T-helper 1 cell treated with Interleukin-12 subunit alpha and Interleukin-12 subunit beta and Interleukin-4 antibody, amounts not matched to agents 30 ng/mL and 1 ng/mL, for 36 hours (primary cell): ENCODE measurements around the gene TSPAN5. TPM values are rescaled to one million over a fixed set of nuclear protein-coding genes. Genes with fewer than 3 reads are reported as not detected.

Experiments used
- intact Hi-C: fragments of 100-400 bp; cut with micrococcal nuclease; formaldehyde crosslinking; loops from one replicate; pipeline ENCODE4 v1.15.1; 2024
- total RNA-seq: library from RNA; stranded (reverse); gene quantifications from 2 replicates; pipeline ENCODE4 v1.2.3, GENCODE V29; 2022

Gene TSPAN5
- total RNA-seq, 1 donor from 2014 or later: 36.3 TPM

DNA sequence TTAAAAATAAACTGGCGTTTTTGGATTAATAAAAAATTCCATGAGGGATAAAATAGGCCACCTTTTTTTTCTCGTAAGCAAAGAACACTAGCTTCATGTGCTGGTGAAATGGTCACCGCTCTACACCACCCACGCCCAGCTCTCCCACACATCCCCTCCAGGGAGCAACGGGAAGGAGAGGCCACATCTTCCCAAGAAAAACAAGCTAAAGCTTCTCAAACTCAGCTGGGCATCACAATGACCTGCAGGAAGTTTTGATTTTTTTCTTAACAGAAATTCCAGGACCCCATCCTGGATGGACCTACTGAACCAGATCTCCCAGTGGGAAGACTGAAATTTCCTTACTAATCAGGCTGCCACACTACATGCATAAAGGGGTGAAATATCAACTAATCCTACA lies 9.8 kb downstream of the TSPAN5 start:
- intact Hi-C loops: no loop called here

- intact Hi-C loops: no loop called here
Measured at GRCh38 chr4:98646422-98646821, 12.0 kb downstream of the TSPAN5 start.

- intact Hi-C loops: no loop called here
Measured at GRCh38 chr4:98645527-98645926, 12.9 kb downstream of the TSPAN5 start.

DNA sequence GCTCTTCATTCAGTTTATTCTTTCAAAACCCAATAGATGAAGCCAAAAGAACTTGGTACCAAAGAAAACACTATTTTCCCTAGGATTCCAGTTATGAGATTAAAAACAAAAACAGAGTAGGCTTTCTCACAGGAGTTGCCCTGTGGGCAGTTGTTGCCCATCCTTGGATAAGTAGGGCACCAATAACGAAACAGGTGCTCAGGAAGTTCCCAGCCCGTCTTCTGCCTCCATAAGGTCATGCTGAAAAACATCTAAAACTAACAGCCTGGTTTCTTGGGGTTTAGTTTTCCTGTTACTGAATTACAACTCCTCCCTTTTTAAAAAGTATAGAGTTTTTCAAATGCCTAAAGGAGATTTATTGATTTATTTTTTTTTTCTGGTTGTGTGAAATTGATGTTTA lies 14.7 kb downstream of the TSPAN5 start:
- intact Hi-C loops: loop anchor here (5.0 kb wide), 3 partner anchors 176 to 444 kb away; partner anchors contain the start of genes ADH5 and RAP1GDS1

- intact Hi-C loops: loop anchor here (5.0 kb wide), 3 partner anchors 176 to 444 kb away; partner anchors contain the start of genes ADH5 and RAP1GDS1
Measured at GRCh38 chr4:98642991-98643426, 15.4 kb downstream of the TSPAN5 start.

DNA sequence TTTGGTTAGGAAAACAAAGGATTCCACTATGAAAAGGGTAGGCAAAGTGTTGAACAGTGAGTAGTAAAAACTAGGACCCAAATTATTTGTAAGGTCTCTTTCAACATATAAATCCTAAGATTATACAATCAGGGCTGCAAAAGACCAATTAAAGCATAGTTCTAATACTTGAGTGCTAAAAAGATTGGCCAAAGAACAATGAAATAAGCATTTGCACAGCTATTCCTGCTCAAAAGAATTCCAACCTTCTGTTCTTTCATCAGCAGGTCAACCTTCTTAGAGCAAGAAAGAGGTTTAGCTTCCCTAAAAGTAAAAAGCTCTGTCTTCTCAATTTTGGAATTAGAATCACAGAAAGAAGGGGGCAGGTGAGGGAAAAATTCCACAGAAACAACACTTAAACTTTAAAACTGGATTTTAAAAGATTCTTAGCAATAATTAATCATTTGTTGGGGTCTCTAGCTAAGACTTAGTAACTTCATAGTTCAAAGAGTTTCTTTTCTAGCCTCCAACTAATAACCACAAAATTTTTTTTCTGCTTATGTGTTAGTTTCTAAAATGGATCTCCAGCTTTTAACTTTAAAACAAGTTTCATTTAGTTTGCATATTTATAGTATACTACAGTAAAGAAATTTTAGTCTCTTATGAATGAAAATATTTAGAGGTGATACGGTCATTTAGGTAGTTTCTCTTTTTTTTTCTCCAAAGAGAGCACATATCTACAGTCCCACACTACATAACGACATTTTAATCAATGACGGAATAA lies 16.3 kb downstream of the TSPAN5 start:
- intact Hi-C loops: loop anchor here (5.0 kb wide), 3 partner anchors 175 to 445 kb away; partner anchors contain the start of genes ADH5 and RAP1GDS1

GRCh38 chr4:98641376-98641775 lies 17.0 kb downstream of the TSPAN5 start:
- intact Hi-C loops: loop anchor here (5.0 kb wide), 3 partner anchors 174 to 446 kb away; partner anchors contain the start of genes ADH5 and RAP1GDS1

- intact Hi-C loops: loop anchor here (1.0 to 2.0 kb wide), 7 partner anchors 18 to 496 kb away; partner anchors contain the start of genes EIF4E, METAP1 and STPG2
Measured at GRCh38 chr4:98639523-98639922, 18.9 kb downstream of the TSPAN5 start.

- intact Hi-C loops: loop anchor here (1.0 to 2.0 kb wide), 7 partner anchors 18 to 496 kb away; partner anchors contain the start of genes EIF4E, METAP1 and STPG2
Measured at GRCh38 chr4:98639108-98639507, 19.3 kb downstream of the TSPAN5 start.

DNA sequence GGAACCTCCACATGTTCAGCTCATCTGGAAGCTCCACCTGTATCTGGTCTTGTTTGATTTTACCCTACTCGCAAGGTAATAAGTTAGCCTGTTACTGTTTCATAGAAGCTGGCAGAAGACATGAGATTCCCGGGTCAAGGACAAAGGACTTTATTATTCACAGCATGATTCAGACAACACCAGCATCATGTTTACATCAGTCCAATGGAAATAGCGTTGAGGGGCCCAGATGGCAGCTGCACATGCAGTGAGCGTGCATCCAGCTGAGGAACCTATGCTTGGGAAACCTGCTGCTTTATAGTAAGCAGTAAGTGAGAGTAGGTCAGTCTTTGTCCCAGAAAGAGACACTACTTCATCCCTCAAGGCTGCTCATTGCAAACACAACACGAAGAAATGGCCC lies 19.8 kb downstream of the TSPAN5 start:
- intact Hi-C loops: loop anchor here (1.0 to 2.0 kb wide), 7 partner anchors 19 to 495 kb away; partner anchors contain the start of genes EIF4E, METAP1 and STPG2

DNA sequence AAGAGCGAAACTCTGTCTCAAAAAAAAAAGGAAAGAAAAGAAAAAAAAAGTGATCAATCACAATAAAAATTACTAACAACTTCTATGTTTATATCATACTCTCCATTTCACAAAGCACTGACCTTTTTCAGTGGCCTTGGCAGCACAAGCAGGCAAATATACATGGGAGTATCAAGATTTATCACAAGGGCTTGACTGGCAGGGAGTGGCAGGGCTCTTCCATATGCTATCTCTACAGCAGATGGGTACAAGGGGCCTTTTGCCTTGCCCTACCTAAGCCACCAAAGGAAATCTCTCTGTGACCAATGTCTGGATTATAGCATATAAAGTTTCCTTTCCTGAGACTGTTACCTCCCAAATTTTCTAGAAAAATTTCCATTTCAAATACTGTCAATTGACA lies 24.4 kb downstream of the TSPAN5 start:
- intact Hi-C loops: no loop called here

DNA sequence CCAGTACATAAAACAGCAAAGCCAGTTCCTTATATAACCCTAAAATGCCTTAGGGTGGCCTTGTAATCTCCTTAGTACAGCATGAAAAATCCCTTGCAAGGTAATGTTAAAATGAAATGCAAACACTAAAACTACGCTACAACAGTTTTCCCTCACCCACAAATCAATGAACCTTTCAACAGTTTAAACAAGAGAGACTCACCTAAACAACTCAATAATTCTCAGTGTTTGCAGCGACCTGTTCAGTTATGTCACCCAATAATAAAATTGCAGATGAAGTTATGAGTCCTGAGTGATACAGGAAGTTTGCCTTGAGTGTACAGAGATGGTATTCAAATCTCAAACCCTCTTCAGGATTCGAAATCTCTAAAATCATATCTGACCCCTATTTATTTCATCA lies 25.3 kb downstream of the TSPAN5 start:
- intact Hi-C loops: no loop called here

DNA sequence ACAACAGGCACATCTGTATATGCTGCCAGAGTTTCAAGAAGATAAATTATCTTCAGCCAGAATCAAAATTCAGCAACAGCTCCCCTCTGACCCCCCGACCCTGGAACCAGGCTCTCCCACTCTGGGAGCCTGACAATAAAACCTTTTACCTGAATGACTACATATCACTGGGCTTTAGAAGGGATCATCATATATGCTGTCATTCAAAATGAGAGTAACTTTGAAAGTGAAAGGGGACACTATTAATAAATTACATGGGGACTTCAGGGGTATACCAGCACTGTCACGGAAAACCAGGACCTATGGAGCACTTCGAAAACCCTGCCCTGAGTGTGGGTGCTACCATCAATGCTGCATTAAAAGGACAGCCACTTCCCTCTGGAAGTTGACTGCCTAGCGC lies 26.2 kb downstream of the TSPAN5 start:
- intact Hi-C loops: no loop called here

DNA sequence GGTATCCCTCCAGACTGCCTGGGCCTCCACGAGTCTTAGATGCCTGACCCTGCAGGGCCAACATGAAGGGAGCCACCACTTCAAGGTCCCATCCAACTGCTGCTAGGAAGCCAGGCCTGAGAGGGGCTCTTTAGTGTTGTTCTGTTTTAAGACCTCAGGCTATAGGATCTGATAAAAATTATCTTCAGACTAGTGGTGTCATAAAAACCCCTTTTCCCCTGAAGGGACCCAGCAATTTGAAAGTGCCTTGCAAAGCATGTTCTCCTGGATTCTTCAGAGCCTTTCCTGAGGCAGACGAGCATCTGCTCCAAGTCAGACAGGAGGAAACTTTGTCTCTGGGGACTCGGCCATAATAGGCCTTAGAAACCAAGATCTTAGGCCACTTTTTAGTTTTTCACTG lies 26.9 kb downstream of the TSPAN5 start:
- intact Hi-C loops: no loop called here

GRCh38 chr4:98630737-98631454 lies 27.5 kb downstream of the TSPAN5 start:
- intact Hi-C loops: no loop called here

GRCh38 chr4:98627531-98628257 lies 30.7 kb downstream of the TSPAN5 start:
- intact Hi-C loops: no loop called here

- intact Hi-C loops: no loop called here
Measured at GRCh38 chr4:98626350-98626749, 32.1 kb downstream of the TSPAN5 start.

DNA sequence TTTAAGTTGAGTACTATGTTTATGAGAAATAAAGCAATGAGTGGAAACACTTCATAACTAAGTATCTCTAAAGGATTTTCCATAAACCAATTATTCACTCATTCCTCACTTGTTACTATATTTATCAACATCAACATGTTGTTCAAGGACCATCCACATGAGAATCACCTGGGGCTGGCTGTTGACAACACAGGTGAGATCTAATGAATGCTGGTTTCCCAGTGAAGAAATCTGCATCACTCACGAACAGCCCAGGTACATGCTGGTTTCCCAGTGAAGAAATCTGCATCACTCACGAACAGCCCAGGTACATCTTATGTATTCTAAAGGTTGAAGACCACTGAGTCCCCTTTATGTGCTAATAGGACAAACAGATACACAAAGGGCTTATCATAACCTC lies 32.5 kb downstream of the TSPAN5 start:
- intact Hi-C loops: no loop called here

DNA sequence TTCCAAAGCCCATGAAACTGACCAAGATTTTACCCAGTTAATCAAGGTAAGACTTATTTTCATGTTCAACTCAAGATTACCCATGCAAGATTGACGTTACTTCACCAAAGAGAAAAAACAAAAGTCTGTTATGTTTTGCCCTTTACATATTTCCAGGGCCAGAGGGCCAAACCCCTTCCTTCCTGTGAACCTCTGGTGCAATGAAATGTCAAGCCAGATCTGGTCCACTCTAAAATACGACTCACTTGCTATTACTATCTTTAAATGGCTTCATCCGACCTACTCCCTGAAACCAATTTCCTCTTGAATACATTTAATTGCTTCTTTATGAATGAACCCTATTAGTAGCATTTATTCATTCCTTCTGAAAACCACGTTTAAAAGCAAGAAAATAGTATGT lies 33.0 kb downstream of the TSPAN5 start:
- intact Hi-C loops: no loop called here

- intact Hi-C loops: no loop called here
Measured at GRCh38 chr4:98624642-98625041, 33.8 kb downstream of the TSPAN5 start.

DNA sequence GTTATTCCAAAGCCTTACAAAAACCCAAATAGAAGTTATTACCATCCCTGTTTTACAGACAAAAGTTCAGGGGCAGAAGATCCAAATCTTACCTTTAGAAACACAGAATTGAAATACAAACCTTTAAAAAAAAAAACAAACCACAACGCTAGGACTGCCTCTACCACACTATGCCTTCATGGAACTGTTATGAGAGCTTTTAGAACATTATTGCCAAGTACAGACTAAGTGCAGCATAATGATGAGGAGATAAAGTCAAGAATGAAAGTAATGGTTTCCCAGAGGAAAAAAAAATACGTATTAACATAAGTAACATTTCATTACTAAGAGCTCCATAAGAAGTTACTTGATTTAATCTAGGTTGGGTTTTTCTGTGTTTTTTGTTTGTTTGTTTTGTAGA lies 34.3 kb downstream of the TSPAN5 start:
- intact Hi-C loops: no loop called here
